PFSK-1 (cell line): ENCODE measurements around the gene MAGI2.

Experiments used
- FOXP2 ChIP-seq: optimal IDR thresholded peaks from 2 replicates; pipeline ENCODE3; 2011; ENCODE audit warnings: borderline replicate concordance, control low read depth, inconsistent platforms; ENCODE audit not compliant: insufficient read depth; ENCODE audit errors: extremely low read length, extremely low read depth
- POLR2AphosphoS5 ChIP-seq: IDR thresholded peaks from 2 replicates; pipeline ENCODE4 v1.6.1; 2012; ENCODE audit warnings: low read depth, mild to moderate bottlenecking, control low read depth, low read length, moderate library complexity
- TAF1 ChIP-seq: IDR thresholded peaks from 2 replicates; pipeline ENCODE4 v1.6.1; 2012; ENCODE audit warnings: low read length, control low read depth, borderline replicate concordance; ENCODE audit not compliant: insufficient read depth
- TF ChIP-seq, protein P1 (sequence below), 2 experiments: IDR thresholded peaks; 2 replicates each; pipeline versions ENCODE4 v1.6.1 to v1.8.0; 2011 to 2012; ENCODE audit warnings: low read depth in 2 of 2, low read length in 2 of 2, control low read depth in 1 of 2, inconsistent platforms in 1 of 2, mild to moderate bottlenecking in 1 of 2, moderate library complexity in 1 of 2; ENCODE audit not compliant: insufficient read depth in 1 of 2

DNA sequence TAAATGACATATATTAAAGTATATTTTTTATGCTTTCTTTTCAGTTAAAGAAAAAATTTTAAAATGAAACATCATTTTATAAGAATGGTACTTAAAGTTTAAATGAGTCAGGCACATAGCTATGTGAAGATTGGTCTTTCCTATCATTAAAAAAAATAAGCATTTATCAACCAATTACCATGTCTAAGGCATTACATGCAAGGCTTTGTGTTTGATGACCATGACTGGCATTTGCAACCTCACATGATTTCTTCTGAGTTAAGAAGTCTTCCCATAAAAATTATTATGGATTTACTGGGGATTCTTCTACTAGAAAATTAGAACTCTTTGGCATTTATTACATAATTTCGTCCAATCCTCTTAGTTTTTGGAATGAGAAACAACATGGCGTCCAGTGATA, 776.1 kb downstream of the MAGI2 start:
- no peak for TF ChIP-seq POLR2AphosphoS5
- TF ChIP-seq, protein P1, sequence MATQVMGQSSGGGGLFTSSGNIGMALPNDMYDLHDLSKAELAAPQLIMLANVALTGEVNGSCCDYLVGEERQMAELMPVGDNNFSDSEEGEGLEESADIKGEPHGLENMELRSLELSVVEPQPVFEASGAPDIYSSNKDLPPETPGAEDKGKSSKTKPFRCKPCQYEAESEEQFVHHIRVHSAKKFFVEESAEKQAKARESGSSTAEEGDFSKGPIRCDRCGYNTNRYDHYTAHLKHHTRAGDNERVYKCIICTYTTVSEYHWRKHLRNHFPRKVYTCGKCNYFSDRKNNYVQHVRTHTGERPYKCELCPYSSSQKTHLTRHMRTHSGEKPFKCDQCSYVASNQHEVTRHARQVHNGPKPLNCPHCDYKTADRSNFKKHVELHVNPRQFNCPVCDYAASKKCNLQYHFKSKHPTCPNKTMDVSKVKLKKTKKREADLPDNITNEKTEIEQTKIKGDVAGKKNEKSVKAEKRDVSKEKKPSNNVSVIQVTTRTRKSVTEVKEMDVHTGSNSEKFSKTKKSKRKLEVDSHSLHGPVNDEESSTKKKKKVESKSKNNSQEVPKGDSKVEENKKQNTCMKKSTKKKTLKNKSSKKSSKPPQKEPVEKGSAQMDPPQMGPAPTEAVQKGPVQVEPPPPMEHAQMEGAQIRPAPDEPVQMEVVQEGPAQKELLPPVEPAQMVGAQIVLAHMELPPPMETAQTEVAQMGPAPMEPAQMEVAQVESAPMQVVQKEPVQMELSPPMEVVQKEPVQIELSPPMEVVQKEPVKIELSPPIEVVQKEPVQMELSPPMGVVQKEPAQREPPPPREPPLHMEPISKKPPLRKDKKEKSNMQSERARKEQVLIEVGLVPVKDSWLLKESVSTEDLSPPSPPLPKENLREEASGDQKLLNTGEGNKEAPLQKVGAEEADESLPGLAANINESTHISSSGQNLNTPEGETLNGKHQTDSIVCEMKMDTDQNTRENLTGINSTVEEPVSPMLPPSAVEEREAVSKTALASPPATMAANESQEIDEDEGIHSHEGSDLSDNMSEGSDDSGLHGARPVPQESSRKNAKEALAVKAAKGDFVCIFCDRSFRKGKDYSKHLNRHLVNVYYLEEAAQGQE (IDR thresholded peaks at IDR 0.05; ENCODE audit: insufficient read depth in 1 of 2, low read depth in 2 of 2, low read length in 2 of 2): no peak
- no peak for TF ChIP-seq FOXP2
- no peak for TF ChIP-seq TAF1
